Thymus (tissue), 11 donors: ENCODE data around the gene PPP2R5E. TPM values are rescaled to one million over a fixed set of nuclear protein-coding genes. Genes with fewer than 3 reads are reported as not detected.

ENCODE experiments used
- DNase-seq, 9 donors: peaks; one replicate each; pipeline ENCODE4 v3.0.0-alpha.2; 2013; ENCODE audit warnings: low spot score in 9 of 9, low read depth in 6 of 9, missing footprints in 1 of 9
- H3K27ac ChIP-seq, 2 donors: one replicate each; pipeline ENCODE4 v1.5.1; 2013; ENCODE audit warnings: control low read depth in 1 of 2, low read depth in 1 of 2, low read length in 1 of 2, mild to moderate bottlenecking in 1 of 2, moderate library complexity in 1 of 2
- H3K27me3 ChIP-seq, 2 donors: one replicate each; pipeline ENCODE4 v1.5.1; 2013; ENCODE audit warnings: low read length in 1 of 2; ENCODE audit not compliant: control insufficient read depth in 2 of 2, insufficient read depth in 1 of 2
- H3K36me3 ChIP-seq, 2 donors: one replicate each; pipeline ENCODE4 v1.5.1; 2013; ENCODE audit warnings: low read length in 1 of 2, mild to moderate bottlenecking in 1 of 2, moderate library complexity in 1 of 2; ENCODE audit not compliant: control insufficient read depth in 2 of 2, insufficient read depth in 2 of 2
- H3K4me1 ChIP-seq, 2 donors: one replicate each; pipeline ENCODE4 v1.5.1; 2013; ENCODE audit warnings: low read length in 2 of 2; ENCODE audit not compliant: control insufficient read depth in 2 of 2, insufficient read depth in 2 of 2
- H3K4me3 ChIP-seq, 2 donors: one replicate each; pipeline ENCODE4 v1.5.1; 2013; ENCODE audit warnings: low read length in 2 of 2, control low read depth in 1 of 2, mild to moderate bottlenecking in 1 of 2
- H3K9me3 ChIP-seq, 2 donors: one replicate each; pipeline ENCODE4 v1.5.1; 2013; ENCODE audit warnings: low read length in 1 of 2, mild to moderate bottlenecking in 1 of 2; ENCODE audit not compliant: control insufficient read depth in 2 of 2, insufficient read depth in 1 of 2
- WGBS: extraction: QIAGEN DNeasy Blood & Tissue Kit; methylation state at CpG from one replicate; pipeline ENCODE4 v1.1.7; 2013; 5-methylcytosine and 5-hydroxymethylcytosine counted together
- polyA plus RNA-seq: library from polyadenylated mRNA; stranded (reverse); fragments of 200-250 nt; gene quantifications from one replicate; pipeline ENCODE4 v1.2.3, GENCODE V29; 2013
- total RNA-seq: library from RNA; stranded (reverse); fragments of 120-200 nt; gene quantifications from one replicate; pipeline ENCODE4 v1.2.4, GENCODE V29; 2013
- donor health status: healthy.

PPP2R5E gene
- total and polyA plus RNA-seq, 2 donors = 10.4 to 14.6 TPM

DNA sequence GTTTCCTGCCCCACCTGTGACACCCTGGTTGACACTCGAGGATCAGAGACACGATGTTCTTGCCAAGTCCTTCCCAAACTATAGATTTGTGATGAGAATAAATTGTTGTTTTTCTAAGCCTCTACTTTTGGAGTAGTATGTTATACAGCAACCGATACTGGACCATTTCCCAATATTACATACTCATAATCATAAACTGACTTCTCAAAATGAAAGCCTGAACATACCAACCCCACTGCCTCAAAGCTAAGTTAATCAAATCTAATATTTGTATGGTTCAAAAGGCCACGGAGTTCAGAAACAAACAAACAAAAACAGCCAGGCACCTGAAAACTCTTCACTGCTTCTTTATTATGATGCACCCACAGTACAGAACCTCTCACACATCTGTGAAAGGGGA lies 172.1 kb downstream of the PPP2R5E start:
- H3K4me1 ChIP-seq = no peaks in the 10 kb centered on the region
- no peak overlapping the region for H3K4me3 ChIP-seq
- no peak overlapping the region for H3K27ac ChIP-seq
- H3K27me3 ChIP-seq = no peaks in the 10 kb centered on the region
- no peak for DNase-seq
- H3K9me3 ChIP-seq = no peaks in the 10 kb centered on the region
- H3K36me3 ChIP-seq = peaks cover 0 to 7% of the 10 kb centered on the region in 2 donors
- WGBS = 99% methylated on average over 4 of the region's 4 CpGs

DNA sequence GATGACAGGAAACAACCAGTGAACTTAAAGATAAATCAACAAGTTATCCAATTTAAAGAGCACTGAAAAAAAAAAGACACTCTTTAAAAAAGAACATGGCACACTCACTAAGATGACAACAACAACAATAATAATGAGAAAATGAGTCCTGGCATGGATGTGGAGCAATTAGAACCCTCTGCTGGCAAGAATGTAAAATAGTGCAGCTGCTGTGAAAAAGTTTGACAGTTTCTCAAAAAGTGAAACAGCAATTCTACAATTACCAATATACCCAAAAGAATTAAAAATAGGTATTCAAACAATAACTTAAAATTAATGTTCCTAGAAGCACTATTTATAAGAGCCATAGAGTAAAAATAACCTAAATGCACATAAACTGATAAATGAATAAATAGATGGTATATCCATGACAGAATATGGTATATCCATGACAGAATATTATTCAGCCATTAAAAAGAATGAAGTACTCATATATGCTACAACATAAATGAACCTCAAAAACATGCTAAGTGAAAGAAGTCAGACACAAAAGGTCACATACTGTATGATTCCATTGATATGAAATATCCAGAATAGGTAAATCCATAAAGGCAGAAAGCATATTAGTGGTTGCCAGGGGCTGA lies 175.3 kb downstream of the PPP2R5E start:
- H3K4me1 ChIP-seq = no peaks in the 10 kb centered on the region
- no peaks in the 10 kb centered on the region for H3K9me3 ChIP-seq
- no peak overlapping the region for H3K4me3 ChIP-seq
- DNase-seq = no peak
- H3K36me3 ChIP-seq = peaks cover 0 to under 1% of the 10 kb centered on the region in 2 donors
- no peak overlapping the region for H3K27ac ChIP-seq
- no peaks in the 10 kb centered on the region for H3K27me3 ChIP-seq

DNA sequence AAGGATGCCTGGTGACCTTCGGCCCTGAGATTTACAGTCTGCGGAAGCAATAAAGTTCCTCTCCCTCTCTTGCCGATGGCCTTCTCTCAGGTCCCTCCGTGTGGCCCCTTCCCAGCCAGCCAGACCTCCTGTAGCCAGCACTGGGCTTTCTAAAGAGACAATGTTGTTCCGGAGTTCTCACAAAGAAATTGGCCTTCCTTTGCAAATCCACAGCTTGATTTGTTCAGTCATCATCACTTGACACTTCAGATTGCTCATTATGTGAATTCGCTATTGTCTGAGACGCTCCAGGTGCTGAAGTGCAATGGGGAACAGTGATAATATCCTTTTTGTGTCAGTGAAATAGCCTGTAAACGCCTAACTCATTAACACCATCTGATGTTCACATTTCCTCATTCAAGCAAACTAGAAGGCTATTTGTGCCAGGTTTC lies 180.8 kb downstream of the PPP2R5E start:
- H3K4me3 ChIP-seq = no peak overlapping the region
- no peaks in the 10 kb centered on the region for H3K36me3 ChIP-seq
- no peaks in the 10 kb centered on the region for H3K4me1 ChIP-seq
- H3K27ac ChIP-seq = no peak overlapping the region
- 59% methylated on average over 8 of the region's 8 CpGs for WGBS
- no peaks in the 10 kb centered on the region for H3K9me3 ChIP-seq
- H3K27me3 ChIP-seq = no peaks in the 10 kb centered on the region
- DNase-seq = no peak

DNA sequence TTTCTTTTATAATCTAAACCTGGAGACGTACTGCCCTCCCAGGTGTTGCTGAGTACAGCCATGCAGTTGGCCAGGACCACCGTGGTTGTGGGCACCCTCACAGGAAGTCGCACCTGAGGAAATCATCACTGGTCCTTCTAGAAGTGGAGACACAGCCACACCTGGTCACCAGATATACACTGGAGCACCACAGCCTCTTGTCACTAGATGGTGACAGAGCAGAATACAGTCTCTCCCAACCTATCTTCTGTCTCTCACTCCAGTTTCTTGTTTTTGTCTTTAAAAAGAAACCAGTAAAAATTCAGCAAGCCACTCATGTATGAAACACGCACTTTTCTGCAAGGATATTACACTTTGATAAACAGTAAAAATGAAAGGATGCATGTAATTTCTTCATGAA lies 181.4 kb downstream of the PPP2R5E start:
- H3K27me3 ChIP-seq = no peaks in the 10 kb centered on the region
- WGBS = 68% methylated on average over 4 of the region's 4 CpGs
- H3K4me3 ChIP-seq = no peak overlapping the region
- DNase-seq = no peak
- no peaks in the 10 kb centered on the region for H3K36me3 ChIP-seq
- no peaks in the 10 kb centered on the region for H3K4me1 ChIP-seq
- H3K27ac ChIP-seq = no peak overlapping the region
- H3K9me3 ChIP-seq = no peaks in the 10 kb centered on the region

DNA sequence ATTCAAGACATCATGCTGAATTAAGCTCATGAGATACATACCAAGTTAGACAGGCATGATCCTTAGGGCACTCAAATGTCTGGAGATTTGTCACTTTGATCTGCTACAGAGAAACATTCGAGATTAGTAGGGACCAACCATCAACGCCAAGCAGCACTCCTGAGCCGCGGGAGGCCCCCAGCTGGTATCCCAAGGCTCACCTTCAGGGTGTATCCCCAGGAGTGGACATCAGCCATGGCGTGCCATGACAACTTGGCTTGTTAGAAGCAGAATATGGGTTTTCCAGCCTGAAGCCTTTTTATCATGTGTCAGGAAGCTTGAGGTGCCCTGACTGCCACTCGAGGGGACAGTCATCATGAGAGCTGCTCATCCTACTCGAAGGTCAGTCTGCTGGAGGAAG lies 185.3 kb downstream of the PPP2R5E start:
- WGBS = 97% methylated on average over 7 of the region's 7 CpGs
- H3K4me3 ChIP-seq = no peak overlapping the region
- H3K9me3 ChIP-seq = no peaks in the 10 kb centered on the region
- H3K4me1 ChIP-seq = no peaks in the 10 kb centered on the region
- H3K27ac ChIP-seq = no peak overlapping the region
- H3K27me3 ChIP-seq = peaks cover 2 to 3% of the 10 kb centered on the region in 2 donors
- H3K36me3 ChIP-seq = no peaks in the 10 kb centered on the region
- no peak for DNase-seq

DNA sequence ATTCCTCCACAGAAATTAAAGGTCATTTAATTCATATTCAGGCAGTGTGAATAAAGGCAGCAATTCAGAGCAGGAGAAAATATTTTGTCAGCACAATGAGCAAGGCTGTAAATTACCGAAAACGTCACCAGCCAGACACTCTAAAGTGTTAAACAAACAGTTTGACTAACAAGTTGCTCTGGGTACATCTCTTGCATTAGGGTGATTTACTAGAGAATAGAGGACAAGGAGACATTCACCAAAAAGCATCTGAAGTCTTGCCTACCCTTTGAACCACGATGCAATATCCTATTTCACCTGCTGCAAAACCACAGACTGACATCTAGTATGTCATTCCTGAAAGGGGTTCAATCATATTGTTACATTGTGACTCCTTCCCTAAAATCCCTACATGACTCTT lies 197.4 kb downstream of the PPP2R5E start:
- Histone ChIP-seq H3K36me3 (no peaks in the 10 kb centered on the region), H3K4me1 (no peaks in the 10 kb centered on the region), H3K4me3 (no peak overlapping the region), H3K27ac (no peak overlapping the region), H3K27me3 (no peaks in the 10 kb centered on the region), H3K9me3 (no peaks in the 10 kb centered on the region)
- 68% methylated on average over 3 of the region's 3 CpGs for WGBS
- no peak for DNase-seq

DNA sequence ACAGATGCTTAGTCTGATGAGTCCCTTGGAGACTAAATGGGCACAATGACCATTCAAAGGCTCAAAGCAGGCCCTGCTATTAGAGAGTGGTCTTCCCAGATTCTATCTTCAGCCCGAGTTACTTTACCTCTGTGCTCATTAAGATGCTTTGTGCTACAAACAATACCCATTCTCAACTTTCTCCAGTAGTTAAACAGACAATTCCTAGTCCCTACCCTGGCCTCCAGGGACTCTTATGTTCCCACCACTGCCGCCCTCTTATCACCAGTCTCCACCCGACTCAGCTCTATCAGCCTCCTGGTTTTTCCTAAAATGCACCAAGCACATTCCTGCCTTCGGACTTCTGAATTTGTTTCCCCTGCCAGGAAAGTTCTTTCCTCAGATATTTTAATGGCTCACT lies 198.8 kb downstream of the PPP2R5E start:
- no peaks in the 10 kb centered on the region for H3K9me3 ChIP-seq
- DNase-seq = no peak
- H3K36me3 ChIP-seq = no peaks in the 10 kb centered on the region
- 81% methylated on average over 4 of the region's 4 CpGs for WGBS
- no peak overlapping the region for H3K4me3 ChIP-seq
- no peaks in the 10 kb centered on the region for H3K27me3 ChIP-seq
- no peak overlapping the region for H3K27ac ChIP-seq
- no peaks in the 10 kb centered on the region for H3K4me1 ChIP-seq

DNA sequence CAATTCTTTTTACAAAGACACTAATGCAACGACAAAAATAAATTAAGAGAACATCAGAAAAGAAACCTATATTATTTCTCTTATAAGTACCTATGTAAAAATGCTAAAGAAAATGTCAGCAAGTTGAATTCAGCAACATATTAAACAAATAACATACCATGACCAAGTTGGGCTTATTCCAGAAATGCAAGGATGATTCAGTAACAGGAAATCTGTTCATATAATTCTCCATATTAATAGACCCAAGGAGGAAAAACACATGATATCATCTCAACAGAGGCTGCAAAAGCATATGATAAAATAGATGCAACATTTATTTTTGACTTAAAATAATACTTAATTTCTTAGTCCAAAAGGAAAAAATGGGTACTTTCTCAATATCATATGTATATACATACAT lies 199.3 kb downstream of the PPP2R5E start:
- WGBS = 91% methylated on average over 1 of the region's 1 CpG
- no peaks in the 10 kb centered on the region for H3K36me3 ChIP-seq
- no peaks in the 10 kb centered on the region for H3K4me1 ChIP-seq
- H3K4me3 ChIP-seq = no peak overlapping the region
- DNase-seq = no peak
- H3K9me3 ChIP-seq = no peaks in the 10 kb centered on the region
- H3K27ac ChIP-seq = no peak overlapping the region
- H3K27me3 ChIP-seq = no peaks in the 10 kb centered on the region

DNA sequence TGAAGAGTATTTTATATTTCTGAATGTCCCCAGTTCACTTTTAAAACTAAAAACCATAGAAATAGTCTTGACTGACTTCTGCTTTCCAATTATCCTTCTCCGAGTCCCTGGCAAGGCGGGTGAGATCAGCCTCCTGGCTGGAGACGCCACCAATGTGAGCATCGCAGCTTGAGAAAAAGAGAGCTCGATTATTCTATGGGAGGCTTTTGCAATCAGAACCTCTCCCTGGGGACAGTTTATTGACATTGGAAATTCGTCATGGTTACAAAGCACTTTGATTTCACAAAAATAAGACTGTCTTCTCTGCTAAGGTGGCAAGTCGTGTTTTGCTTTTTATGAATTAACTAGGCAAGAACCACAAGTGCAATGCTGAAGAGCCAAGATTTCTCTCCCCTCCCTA lies 200.8 kb downstream of the PPP2R5E start:
- H3K27ac ChIP-seq = no peak overlapping the region
- no peaks in the 10 kb centered on the region for H3K9me3 ChIP-seq
- no peaks in the 10 kb centered on the region for H3K27me3 ChIP-seq
- no peak overlapping the region for H3K4me3 ChIP-seq
- no peaks in the 10 kb centered on the region for H3K4me1 ChIP-seq
- H3K36me3 ChIP-seq = no peaks in the 10 kb centered on the region
- DNase-seq = no peak
- 86% methylated on average over 7 of the region's 7 CpGs for WGBS
